ENCODE results near the gene PLCD1.

Gene PLCD1

GRCh38 chr3:38051131-38051530, 21.7 kb upstream of the PLCD1 start:
- H3K27me3 ChIP-seq (ENCODE audit: insufficient read depth, low read length), result no peaks in the 10 kb centered on the region
- H3K36me3 ChIP-seq (ENCODE audit: insufficient read depth, low read depth, low read length), result no peaks in the 10 kb centered on the region
- H3K4me1 ChIP-seq (ENCODE audit: insufficient read depth, low read length), result no peaks in the 10 kb centered on the region
- no peak overlapping the region for H3K9ac ChIP-seq (ENCODE audit: low read depth, low read length)
- H3K27ac ChIP-seq (ENCODE audit: low read length), result no peak overlapping the region
- H3K9me3 ChIP-seq (ENCODE audit: insufficient read depth, low read depth, low read length), result peaks cover 9% of the 10 kb centered on the region; the same call in 1 of the 2 replicates
- no peak overlapping the region for H3K4me3 ChIP-seq (ENCODE audit: low read length)

GRCh38 chr3:38049358-38050126, 20.1 kb upstream of the PLCD1 start:
- H3K9ac ChIP-seq (ENCODE audit: low read depth, low read length), result no peak overlapping the region
- H3K36me3 ChIP-seq (ENCODE audit: insufficient read depth, low read depth, low read length), result no peaks in the 10 kb centered on the region
- H3K9me3 ChIP-seq (ENCODE audit: insufficient read depth, low read depth, low read length), result peaks cover 9% of the 10 kb centered on the region; the same call in 1 of the 2 replicates
- H3K4me3 ChIP-seq (ENCODE audit: low read length), result no peak overlapping the region
- H3K27me3 ChIP-seq (ENCODE audit: insufficient read depth, low read length), result no peaks in the 10 kb centered on the region
- H3K4me1 ChIP-seq (ENCODE audit: insufficient read depth, low read length), result no peaks in the 10 kb centered on the region
- no peak overlapping the region for H3K27ac ChIP-seq (ENCODE audit: low read length)

GRCh38 chr3:38047896-38048295, 18.5 kb upstream of the PLCD1 start:
- Histone ChIP-seq H3K4me1 (ENCODE audit: insufficient read depth, low read length) (no peaks in the 10 kb centered on the region), H3K27me3 (ENCODE audit: insufficient read depth, low read length) (no peaks in the 10 kb centered on the region), H3K9ac (ENCODE audit: low read depth, low read length) (no peak overlapping the region), H3K36me3 (ENCODE audit: insufficient read depth, low read depth, low read length) (no peaks in the 10 kb centered on the region), H3K4me3 (ENCODE audit: low read length) (no peak overlapping the region), H3K9me3 (ENCODE audit: insufficient read depth, low read depth, low read length) (peaks cover 9% of the 10 kb centered on the region; the same call in 1 of the 2 replicates), H3K27ac (ENCODE audit: low read length) (no peak overlapping the region)

GRCh38 chr3:38046821-38047220, 17.4 kb upstream of the PLCD1 start:
- H3K4me1 ChIP-seq (ENCODE audit: insufficient read depth, low read length), result no peaks in the 10 kb centered on the region
- H3K4me3 ChIP-seq (ENCODE audit: low read length), result no peak overlapping the region
- no peaks in the 10 kb centered on the region for H3K27me3 ChIP-seq (ENCODE audit: insufficient read depth, low read length)
- H3K36me3 ChIP-seq (ENCODE audit: insufficient read depth, low read depth, low read length), result no peaks in the 10 kb centered on the region
- H3K9me3 ChIP-seq (ENCODE audit: insufficient read depth, low read depth, low read length), result peaks cover under 1% of the 10 kb centered on the region; the same call in 1 of the 2 replicates
- no peak overlapping the region for H3K9ac ChIP-seq (ENCODE audit: low read depth, low read length)
- H3K27ac ChIP-seq (ENCODE audit: low read length), result no peak overlapping the region

- no peak overlapping the region for H3K4me3 ChIP-seq (ENCODE audit: low read length)
- H3K9me3 ChIP-seq (ENCODE audit: insufficient read depth, low read depth, low read length), result no peaks in the 10 kb centered on the region
- no peak overlapping the region for H3K9ac ChIP-seq (ENCODE audit: low read depth, low read length)
- H3K4me1 ChIP-seq (ENCODE audit: insufficient read depth, low read length), result no peaks in the 10 kb centered on the region
- no peaks in the 10 kb centered on the region for H3K36me3 ChIP-seq (ENCODE audit: insufficient read depth, low read depth, low read length)
- no peak overlapping the region for H3K27ac ChIP-seq (ENCODE audit: low read length)
- no peaks in the 10 kb centered on the region for H3K27me3 ChIP-seq (ENCODE audit: insufficient read depth, low read length)
Observed at GRCh38 chr3:38046027-38046426, 16.6 kb upstream of the PLCD1 start.

- Histone ChIP-seq H3K27ac (ENCODE audit: low read length) (no peak overlapping the region), H3K9me3 (ENCODE audit: insufficient read depth, low read depth, low read length) (no peaks in the 10 kb centered on the region), H3K9ac (ENCODE audit: low read depth, low read length) (no peak overlapping the region), H3K36me3 (ENCODE audit: insufficient read depth, low read depth, low read length) (no peaks in the 10 kb centered on the region), H3K27me3 (ENCODE audit: insufficient read depth, low read length) (peaks cover 23% of the 10 kb centered on the region), H3K4me3 (ENCODE audit: low read length) (no peak overlapping the region), H3K4me1 (ENCODE audit: insufficient read depth, low read length) (peaks cover 6% of the 10 kb centered on the region; the same call in 1 of the 2 replicates)
Observed at GRCh38 chr3:38043486-38043885, 14.0 kb upstream of the PLCD1 start.

GRCh38 chr3:38040401-38040800, 11.0 kb upstream of the PLCD1 start:
- Histone ChIP-seq H3K4me3 (ENCODE audit: low read length) (no peak overlapping the region), H3K9ac (ENCODE audit: low read depth, low read length) (no peak overlapping the region), H3K9me3 (ENCODE audit: insufficient read depth, low read depth, low read length) (no peaks in the 10 kb centered on the region)

GRCh38 chr3:38039899-38040261, 10.4 kb upstream of the PLCD1 start:
- Histone ChIP-seq H3K36me3 (ENCODE audit: insufficient read depth, low read depth, low read length) (no peaks in the 10 kb centered on the region), H3K9ac (ENCODE audit: low read depth, low read length) (no peak overlapping the region), H3K27me3 (ENCODE audit: insufficient read depth, low read length) (peaks cover 23% of the 10 kb centered on the region), H3K27ac (ENCODE audit: low read length) (no peak overlapping the region), H3K4me1 (ENCODE audit: insufficient read depth, low read length) (peaks cover 6% of the 10 kb centered on the region; the same call in 1 of the 2 replicates), H3K4me3 (ENCODE audit: low read length) (peak overlapping the region; percentile 74), H3K9me3 (ENCODE audit: insufficient read depth, low read depth, low read length) (no peaks in the 10 kb centered on the region)

More at GRCh38 chr3:38040401-38040800, 11.0 kb upstream of the PLCD1 start:
- Histone ChIP-seq H3K36me3 (ENCODE audit: insufficient read depth, low read depth, low read length) (no peaks in the 10 kb centered on the region), H3K4me1 (ENCODE audit: insufficient read depth, low read length) (peaks cover 6% of the 10 kb centered on the region; the same call in 1 of the 2 replicates), H3K27me3 (ENCODE audit: insufficient read depth, low read length) (peaks cover 23% of the 10 kb centered on the region), H3K27ac (ENCODE audit: low read length) (no peak overlapping the region)

- peak within 1 kb of the TSS; percentile 39; the same call in 1 of the 2 replicates for H3K9ac ChIP-seq (ENCODE audit: low read depth, low read length)
Observed at GRCh38 chr3:38039101-38039898, 9.9 kb upstream of the PLCD1 start, which contains the start of gene DLEC1. Gene DLEC1, plus strand, starts transcription at chr3:38039208. Its CDS starts 18 bp downstream, at chr3:38039226.

GRCh38 chr3:38038447-38038911, 9.0 kb upstream of the PLCD1 start:
- no peaks in the 10 kb centered on the region for H3K9me3 ChIP-seq (ENCODE audit: insufficient read depth, low read depth, low read length)
- peaks cover 6% of the 10 kb centered on the region; the same call in 1 of the 2 replicates for H3K4me1 ChIP-seq (ENCODE audit: insufficient read depth, low read length)
- no peak overlapping the region for H3K27ac ChIP-seq (ENCODE audit: low read length)
- H3K27me3 ChIP-seq (ENCODE audit: insufficient read depth, low read length), result peaks cover 23% of the 10 kb centered on the region
- H3K4me3 ChIP-seq (ENCODE audit: low read length), result peak overlapping the region; percentile 74
- H3K36me3 ChIP-seq (ENCODE audit: insufficient read depth, low read depth, low read length), result no peaks in the 10 kb centered on the region
- peak overlapping the region; percentile 39; the same call in 1 of the 2 replicates for H3K9ac ChIP-seq (ENCODE audit: low read depth, low read length)

More at GRCh38 chr3:38039101-38039898, 9.9 kb upstream of the PLCD1 start, which contains the start of gene DLEC1:
- H3K9me3 ChIP-seq (ENCODE audit: insufficient read depth, low read depth, low read length), result no peaks in the 10 kb centered on the region
- no peak within 1 kb of the TSS for H3K27ac ChIP-seq (ENCODE audit: low read length)
- peaks cover 6% of the 10 kb centered on the region; the same call in 1 of the 2 replicates for H3K4me1 ChIP-seq (ENCODE audit: insufficient read depth, low read length)
- peak within 1 kb of the TSS; percentile 74 for H3K4me3 ChIP-seq (ENCODE audit: low read length)
- no peaks in the 10 kb centered on the region for H3K36me3 ChIP-seq (ENCODE audit: insufficient read depth, low read depth, low read length)
- H3K27me3 ChIP-seq (ENCODE audit: insufficient read depth, low read length), result peaks cover 23% of the 10 kb centered on the region

GRCh38 chr3:38036906-38037305, 7.5 kb upstream of the PLCD1 start:
- Histone ChIP-seq H3K4me3 (ENCODE audit: low read length) (no peak overlapping the region), H3K27ac (ENCODE audit: low read length) (no peak overlapping the region), H3K9ac (ENCODE audit: low read depth, low read length) (no peak overlapping the region), H3K9me3 (ENCODE audit: insufficient read depth, low read depth, low read length) (no peaks in the 10 kb centered on the region), H3K36me3 (ENCODE audit: insufficient read depth, low read depth, low read length) (no peaks in the 10 kb centered on the region), H3K27me3 (ENCODE audit: insufficient read depth, low read length) (peaks cover 33% of the 10 kb centered on the region), H3K4me1 (ENCODE audit: insufficient read depth, low read length) (peaks cover 6% of the 10 kb centered on the region; the same call in 1 of the 2 replicates)

Data from iPS-20b (cell line).